Karpas-422 (cell line): ENCODE measurements around the gene TRAF3. TPM values are rescaled to one million over a fixed set of nuclear protein-coding genes. Genes with fewer than 3 reads are reported as not detected.

Experiments used
- DNase-seq: peaks from one replicate; pipeline ENCODE4 v3.0.0-alpha.2; 2015
- H2AFZ ChIP-seq: fragments of 200-600 bp; sonication (generic); 2 replicates; pipeline ENCODE4 v1.6.1; 2014; ENCODE audit warnings: antibody characterized with exemption, low read length, mixed read lengths
- H3K27ac ChIP-seq: fragments of 200-600 bp; sonication (generic); 2 replicates; pipeline ENCODE4 v1.5.1; 2014; ENCODE audit warnings: mild to moderate bottlenecking, low read length, moderate library complexity
- H3K27me3 ChIP-seq: fragments of 200-600 bp; sonication (generic); 2 replicates; pipeline ENCODE4 v1.6.1; 2014; ENCODE audit warnings: low read length, mixed read lengths
- H3K36me3 ChIP-seq: fragments of 200-600 bp; sonication (generic); 2 replicates; pipeline ENCODE4 v1.6.1; 2014; ENCODE audit warnings: low read length, mixed read lengths; ENCODE audit not compliant: insufficient read depth
- H3K4me1 ChIP-seq: fragments of 200-600 bp; sonication (generic); 2 replicates; pipeline ENCODE4 v1.6.1; 2014; ENCODE audit warnings: mild to moderate bottlenecking, low read length, mixed read lengths
- H3K4me2 ChIP-seq: fragments of 200-600 bp; sonication (generic); 2 replicates; pipeline ENCODE4 v1.6.1; 2014; ENCODE audit warnings: low read length, low read depth, mild to moderate bottlenecking; ENCODE audit not compliant: poor library complexity, severe bottlenecking
- H3K4me3 ChIP-seq: fragments of 200-600 bp; sonication (generic); 2 replicates; pipeline ENCODE4 v1.5.1; 2014; ENCODE audit warnings: mild to moderate bottlenecking, antibody characterized with exemption, low read length, mixed read lengths
- H3K79me2 ChIP-seq: fragments of 200-600 bp; sonication (generic); 2 replicates; pipeline ENCODE4 v1.6.1; 2014; ENCODE audit warnings: mild to moderate bottlenecking, low read length, mixed read lengths
- H3K9ac ChIP-seq: fragments of 200-600 bp; sonication (generic); 2 replicates; pipeline ENCODE4 v1.6.0; 2014; ENCODE audit warnings: low read length
- H3K9me2 ChIP-seq: fragments of 200-600 bp; sonication (generic), shearing (Covaris generic); replicated peaks from 2 replicates; pipeline ENCODE4 v1.6.0; 2014; ENCODE audit warnings: mild to moderate bottlenecking, low read length, moderate library complexity; ENCODE audit not compliant: insufficient read depth
- H3K9me3 ChIP-seq: fragments of 300-700, 200-600 bp; sonication (generic); 2 replicates; pipeline ENCODE4 v1.6.1; 2014; ENCODE audit warnings: low read length, mixed read lengths
- H4K20me1 ChIP-seq: fragments of 200-600 bp; sonication (generic); 2 replicates; pipeline ENCODE4 v1.6.1; 2014; ENCODE audit warnings: mild to moderate bottlenecking, antibody characterized with exemption, low read length, low read depth; ENCODE audit not compliant: insufficient read depth
- total RNA-seq: library from RNA; depleted of rRNA; stranded (reverse); fragments of >200 nt; shearing (Covaris generic); gene quantifications from 2 replicates; pipeline ENCODE4 v1.2.3, GENCODE V29; 2014; ENCODE audit warnings: low replicate concordance

TRAF3 gene
- total RNA-seq, 1 experiment from 2014 or later, result 79.1 TPM

- peaks cover 19% of the 10 kb centered on the region; the same call in 1 of the 2 replicates for H3K36me3 ChIP-seq
- no peaks in the 10 kb centered on the region for H3K9me3 ChIP-seq
- H3K79me2 ChIP-seq, result 0 out of 2 replicates have a peak, but pooled peaks cover 2% of the 10 kb centered on the region
- no peak for DNase-seq
- no peaks in the 10 kb centered on the region for H3K9me2 ChIP-seq
- H2AFZ ChIP-seq, result no peak overlapping the region
- H3K4me1 ChIP-seq, result no peaks in the 10 kb centered on the region
- no peaks in the 10 kb centered on the region for H4K20me1 ChIP-seq
- H3K9ac ChIP-seq, result no peak overlapping the region
- no peak overlapping the region for H3K27ac ChIP-seq
- no peak overlapping the region for H3K4me3 ChIP-seq
- H3K4me2 ChIP-seq, result no peak overlapping the region
- H3K27me3 ChIP-seq, result no peaks in the 10 kb centered on the region
Measured at GRCh38 chr14:102733326-102733725, 43.9 kb upstream of the TRAF3 start.

GRCh38 chr14:102734436-102734835, 42.8 kb upstream of the TRAF3 start:
- H3K4me3 ChIP-seq, result no peak overlapping the region
- DNase-seq, result no peak
- H3K9me2 ChIP-seq, result no peaks in the 10 kb centered on the region
- H2AFZ ChIP-seq, result no peak overlapping the region
- no peaks in the 10 kb centered on the region for H3K27me3 ChIP-seq
- no peak overlapping the region for H3K27ac ChIP-seq
- H3K9me3 ChIP-seq, result no peaks in the 10 kb centered on the region
- H3K4me2 ChIP-seq, result no peak overlapping the region
- no peaks in the 10 kb centered on the region for H3K4me1 ChIP-seq
- H3K9ac ChIP-seq, result no peak overlapping the region
- 0 out of 2 replicates have a peak, but pooled peaks cover 2% of the 10 kb centered on the region for H3K79me2 ChIP-seq
- peaks cover 13% of the 10 kb centered on the region for H3K36me3 ChIP-seq
- no peaks in the 10 kb centered on the region for H4K20me1 ChIP-seq

- Histone ChIP-seq H3K36me3 (peaks cover 18% of the 10 kb centered on the region; the same call in 1 of the 2 replicates), H4K20me1 (no peaks in the 10 kb centered on the region), H3K79me2 (no peaks in the 10 kb centered on the region), H3K4me2 (no peak overlapping the region), H3K27ac (no peak overlapping the region), H3K27me3 (no peaks in the 10 kb centered on the region), H3K9me3 (peaks cover 6% of the 10 kb centered on the region; the same call in 1 of the 2 replicates), H3K4me1 (no peaks in the 10 kb centered on the region), H3K9me2 (no peaks in the 10 kb centered on the region), H3K4me3 (no peak overlapping the region), H2AFZ (no peak overlapping the region), H3K9ac (no peak overlapping the region)
- no peak for DNase-seq
Measured at GRCh38 chr14:102736956-102737355, 40.3 kb upstream of the TRAF3 start.

- H3K9me2 ChIP-seq, result no peaks in the 10 kb centered on the region
- no peak overlapping the region for H2AFZ ChIP-seq
- DNase-seq, result no peak
- H3K9me3 ChIP-seq, result peaks cover 6% of the 10 kb centered on the region; the same call in 1 of the 2 replicates
- H3K27me3 ChIP-seq, result no peaks in the 10 kb centered on the region
- no peaks in the 10 kb centered on the region for H3K4me1 ChIP-seq
- no peak overlapping the region for H3K4me2 ChIP-seq
- no peak overlapping the region for H3K27ac ChIP-seq
- no peaks in the 10 kb centered on the region for H3K79me2 ChIP-seq
- no peak overlapping the region for H3K4me3 ChIP-seq
- H3K9ac ChIP-seq, result no peak overlapping the region
- H3K36me3 ChIP-seq, result peaks cover 19% of the 10 kb centered on the region
- H4K20me1 ChIP-seq, result no peaks in the 10 kb centered on the region
Measured at GRCh38 chr14:102737402-102738372, 39.6 kb upstream of the TRAF3 start.

- Histone ChIP-seq H4K20me1 (no peaks in the 10 kb centered on the region), H3K27ac (no peak overlapping the region), H3K4me1 (no peaks in the 10 kb centered on the region), H3K9me3 (peaks cover 6% of the 10 kb centered on the region; the same call in 1 of the 2 replicates), H3K4me3 (no peak overlapping the region), H3K9me2 (no peaks in the 10 kb centered on the region), H3K36me3 (peaks cover 28% of the 10 kb centered on the region), H3K4me2 (no peak overlapping the region), H3K27me3 (no peaks in the 10 kb centered on the region), H3K9ac (no peak overlapping the region), H3K79me2 (no peaks in the 10 kb centered on the region), H2AFZ (no peak overlapping the region)
- no peak for DNase-seq
Measured at GRCh38 chr14:102738373-102739189, 38.7 kb upstream of the TRAF3 start.

- DNase-seq, result no peak
- H4K20me1 ChIP-seq, result no peaks in the 10 kb centered on the region
- no peak overlapping the region for H3K4me3 ChIP-seq
- H3K36me3 ChIP-seq, result peaks cover 28% of the 10 kb centered on the region
- no peaks in the 10 kb centered on the region for H3K9me2 ChIP-seq
- no peaks in the 10 kb centered on the region for H3K79me2 ChIP-seq
- no peaks in the 10 kb centered on the region for H3K27me3 ChIP-seq
- no peak overlapping the region for H3K9ac ChIP-seq
- no peaks in the 10 kb centered on the region for H3K4me1 ChIP-seq
- no peak overlapping the region for H3K27ac ChIP-seq
- H3K4me2 ChIP-seq, result no peak overlapping the region
- no peak overlapping the region for H2AFZ ChIP-seq
- peaks cover 6% of the 10 kb centered on the region; the same call in 1 of the 2 replicates for H3K9me3 ChIP-seq
Measured at GRCh38 chr14:102739190-102739469, 38.1 kb upstream of the TRAF3 start.

- no peak for DNase-seq
- Histone ChIP-seq H3K79me2 (no peaks in the 10 kb centered on the region), H3K9me2 (no peaks in the 10 kb centered on the region), H3K9me3 (no peaks in the 10 kb centered on the region), H3K9ac (no peak overlapping the region), H3K27ac (no peak overlapping the region), H3K4me3 (no peak overlapping the region), H2AFZ (no peak overlapping the region), H4K20me1 (0 out of 2 replicates have a peak, but pooled peaks cover 4% of the 10 kb centered on the region), H3K4me2 (no peak overlapping the region), H3K27me3 (no peaks in the 10 kb centered on the region), H3K4me1 (no peaks in the 10 kb centered on the region), H3K36me3 (peaks cover 20% of the 10 kb centered on the region)
Measured at GRCh38 chr14:102746634-102747438, 30.4 kb upstream of the TRAF3 start.
